Pulmonary artery endothelial cell (primary cell): ENCODE data around the gene TNS4. TPM values are rescaled to one million over a fixed set of nuclear protein-coding genes. Genes with fewer than 3 reads are reported as not detected.

ENCODE experiments used
- DNase-seq: peaks from one replicate; pipeline ENCODE4 v3.0.0-alpha.2; 2011; ENCODE audit warnings: low read depth, low spot score
- total RNA-seq: library from RNA; depleted of rRNA; stranded (reverse); fragments of >200 nt; gene quantifications from 2 replicates; pipeline ENCODE4 v1.2.3, GENCODE V29; 2014

TNS4 gene
- total RNA-seq, 1 donor from 2014 or later, result not detected

DNA sequence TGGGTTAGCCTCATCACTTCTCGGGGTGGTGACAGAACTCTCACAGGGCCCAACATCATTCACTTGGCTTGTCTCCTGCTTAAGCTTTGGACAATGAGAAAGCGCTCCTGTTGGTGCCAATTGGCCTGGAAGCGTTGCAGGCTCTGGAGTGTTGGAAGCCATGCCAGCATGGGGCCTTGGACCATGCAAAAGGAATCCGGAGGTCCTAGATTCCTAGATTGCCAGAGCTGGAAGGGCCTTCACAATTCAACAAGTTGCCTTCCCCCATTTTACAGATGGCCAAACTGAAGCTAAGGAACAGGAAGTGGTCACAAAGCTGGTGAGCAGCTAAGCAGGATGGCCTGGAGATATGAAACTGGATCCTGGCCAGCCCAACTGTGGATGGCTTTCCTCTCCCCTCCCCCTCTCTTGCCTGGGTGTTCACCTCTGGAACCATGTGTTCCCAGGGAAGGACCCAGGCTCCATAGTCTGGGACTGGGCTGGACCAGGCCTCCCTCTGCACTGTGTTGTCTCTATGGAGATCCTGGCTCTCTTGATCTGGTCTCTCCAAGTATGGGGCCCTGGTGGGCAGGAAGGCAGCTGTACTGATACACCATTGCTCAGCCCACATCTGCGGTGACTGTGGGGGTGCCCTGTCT is 64.2 kb downstream of the TNS4 start:
- DNase-seq, result no peak

DNA sequence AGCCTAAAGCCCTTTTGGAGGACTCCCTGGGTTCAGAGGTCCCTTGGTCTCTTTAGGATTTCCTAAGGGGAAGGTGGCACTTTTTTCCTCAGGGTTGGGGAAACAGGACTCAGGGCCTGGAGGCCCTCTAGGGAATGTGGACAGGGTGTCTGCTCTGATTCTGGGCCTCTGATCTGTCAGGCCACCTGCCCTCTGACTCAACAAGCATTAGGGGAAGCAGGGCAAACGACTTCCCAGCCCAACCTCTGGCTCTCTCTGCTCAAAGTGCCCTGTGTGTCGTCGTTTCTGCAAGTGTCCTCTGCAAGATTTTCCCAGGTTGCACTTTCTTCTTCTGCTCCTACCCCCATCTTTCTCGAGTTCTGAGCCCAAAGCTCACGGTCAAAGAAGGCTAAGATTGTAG is 64.8 kb downstream of the TNS4 start:
- DNase-seq, result no peak

DNA sequence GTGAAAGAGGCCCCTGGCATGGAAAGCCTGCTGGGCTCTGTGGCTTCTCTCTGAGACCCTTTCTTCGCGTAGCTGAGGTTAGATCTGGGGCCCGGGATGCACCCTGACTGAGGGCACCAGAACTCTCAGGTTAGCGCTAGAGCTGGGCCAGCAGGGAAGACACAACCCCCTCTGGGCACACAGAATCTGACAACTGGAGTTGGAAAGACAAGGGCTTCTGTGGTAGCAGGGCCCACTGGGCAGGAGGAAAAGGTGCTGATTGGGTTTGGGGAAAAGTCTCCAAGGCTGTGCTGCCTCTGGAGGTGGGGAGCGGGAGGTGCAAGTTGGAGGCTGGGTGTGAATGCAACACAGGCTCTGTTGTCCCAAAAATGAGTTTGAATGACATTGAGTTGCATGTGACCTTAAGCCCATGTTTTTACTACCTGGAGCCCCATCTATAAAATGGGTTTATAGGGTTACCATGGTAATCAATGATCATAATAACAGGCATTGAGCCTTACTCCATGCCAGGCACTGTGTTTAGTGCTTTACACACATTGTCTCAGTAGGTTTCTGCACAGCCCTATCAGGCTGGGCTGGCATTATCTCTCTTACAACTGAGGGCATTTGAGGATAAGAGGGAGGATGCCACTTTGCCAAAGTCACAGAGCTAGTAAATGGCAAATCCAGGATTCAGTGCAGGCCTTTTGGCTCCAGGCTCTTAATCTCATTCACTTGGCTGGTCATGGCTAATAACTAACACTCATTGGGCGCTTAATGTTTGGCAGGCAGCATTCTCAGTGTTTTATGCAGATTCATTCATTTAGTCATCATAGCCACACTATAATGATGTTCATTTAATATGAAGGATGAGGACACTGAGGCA is 67.6 kb downstream of the TNS4 start:
- DNase-seq, result no peak

DNA sequence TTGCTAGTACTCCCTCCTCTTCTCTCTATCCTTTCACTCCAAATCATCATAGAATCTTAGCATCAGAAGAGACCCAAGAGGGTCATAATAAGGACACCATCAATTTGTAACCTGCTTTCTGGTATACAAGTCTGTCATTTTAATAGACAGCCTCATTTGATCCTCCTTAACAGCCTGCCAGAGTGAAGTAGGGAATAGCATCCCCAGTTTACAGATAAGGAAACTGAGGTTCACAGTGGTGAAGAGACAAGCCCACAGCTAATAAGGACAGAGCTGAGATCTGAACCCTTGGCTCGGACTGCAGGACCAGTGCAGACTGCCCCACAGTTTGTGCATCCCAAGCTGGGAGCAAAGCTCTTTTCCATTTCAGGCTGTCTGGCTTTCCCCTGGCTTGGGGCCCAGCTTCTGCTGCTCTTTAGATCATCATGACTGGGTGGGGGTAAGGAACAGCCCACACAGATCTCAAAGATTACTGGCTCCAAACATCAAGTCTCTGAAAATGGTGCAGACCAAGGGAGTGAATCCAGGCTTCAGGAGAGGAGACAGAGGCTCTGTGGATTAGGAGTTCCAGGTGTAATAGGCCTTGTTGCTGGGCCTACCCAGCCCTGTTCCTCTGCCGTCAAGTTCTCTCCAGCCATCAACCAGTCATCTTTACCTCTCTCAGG is 68.4 kb downstream of the TNS4 start:
- DNase-seq, result no peak

DNA sequence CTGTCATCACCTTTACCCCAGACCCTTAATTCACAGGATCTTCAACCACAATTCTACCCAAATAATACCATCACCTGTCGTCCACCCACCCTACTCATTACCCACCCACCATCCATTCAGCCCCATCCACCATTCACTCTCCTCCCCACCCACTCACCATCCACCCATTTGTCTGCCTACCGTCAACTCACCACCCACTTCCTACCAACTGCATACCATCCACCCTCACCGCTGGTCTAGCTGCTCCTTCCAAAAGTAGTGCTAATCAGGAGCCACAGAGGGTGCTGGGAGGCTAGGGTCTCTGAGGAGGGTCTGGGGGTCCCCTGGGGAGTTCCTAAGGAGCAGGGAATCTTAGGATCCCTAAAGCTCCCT is 70.2 kb downstream of the TNS4 start:
- no peak for DNase-seq

DNA sequence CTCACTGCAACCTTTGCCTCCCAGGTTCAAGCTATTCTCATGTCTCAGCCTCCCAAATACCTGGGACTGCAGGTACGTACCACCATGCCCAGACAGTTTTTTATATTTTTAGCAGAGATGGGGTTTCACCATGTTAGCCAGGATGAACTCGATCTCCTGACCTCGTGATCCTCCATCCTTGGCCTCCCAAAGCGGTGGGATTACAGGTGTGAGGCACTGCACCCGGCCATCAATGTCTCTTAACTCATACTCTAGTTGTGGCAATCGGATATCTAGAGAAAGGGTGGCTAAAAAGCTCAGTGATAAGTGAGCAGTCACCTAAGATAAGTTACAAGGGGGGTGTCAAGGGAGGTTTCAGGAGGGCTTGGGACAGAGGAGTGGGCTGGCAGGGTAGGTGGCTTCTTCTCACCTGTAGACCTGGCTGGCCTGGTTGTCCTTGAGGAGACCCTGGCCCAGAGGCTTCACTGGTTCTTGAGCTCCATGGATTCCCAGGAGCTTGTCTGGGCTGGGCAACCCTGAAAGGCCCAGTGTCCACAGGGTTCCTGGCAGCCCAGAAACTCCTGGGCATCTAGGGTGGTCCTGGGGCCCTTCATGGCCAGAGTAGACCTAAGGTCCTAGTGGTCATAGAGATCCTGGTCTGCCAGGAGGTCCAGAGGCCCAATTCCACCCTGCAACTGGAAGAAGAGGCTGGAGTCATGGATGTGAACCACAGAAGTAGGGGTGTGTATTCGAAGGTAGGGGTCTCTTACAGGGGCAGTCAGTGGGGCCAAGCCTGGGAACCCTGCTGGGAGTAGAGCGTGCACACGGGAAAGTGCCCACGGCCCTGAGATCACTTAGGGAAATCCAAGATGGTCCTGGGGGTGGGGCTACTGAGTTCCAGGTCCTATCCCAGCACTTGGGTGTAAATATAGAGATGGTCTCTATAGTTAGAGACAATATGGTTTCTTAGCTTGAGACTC is 70.9 kb downstream of the TNS4 start:
- DNase-seq, result no peak

DNA sequence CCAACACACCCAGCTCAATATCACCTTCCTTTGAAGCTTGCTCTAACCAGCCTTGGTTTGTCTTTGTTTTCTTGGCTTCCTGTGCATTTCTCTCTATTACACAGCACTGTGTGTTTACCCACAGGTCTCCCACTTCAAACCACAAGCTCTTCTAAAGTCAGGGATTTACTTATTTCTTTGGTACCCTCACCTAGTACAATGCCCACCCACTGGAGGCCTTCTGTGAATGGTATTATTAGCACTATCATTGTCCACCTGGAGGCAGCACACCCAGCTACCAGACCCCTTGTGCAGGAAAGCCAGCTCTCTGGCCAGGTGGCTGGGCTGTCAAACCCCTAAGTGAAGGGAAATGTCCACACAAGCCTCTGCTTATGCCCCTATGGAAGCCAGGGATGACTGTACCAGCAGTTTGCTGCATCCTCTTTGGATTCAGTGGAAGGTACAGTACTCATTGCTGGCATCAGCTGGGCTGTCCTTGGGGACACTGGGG is 74.4 kb downstream of the TNS4 start:
- no peak for DNase-seq

Other genes starting within 250 kb of the TNS4 start
- gene CDC6, start 213.7 kb downstream of the TNS4 start, total RNA-seq, result 25.5 and 41.3 TPM in 2 replicates
- gene RARA, start 192.4 kb downstream of the TNS4 start, total RNA-seq, result 8.7 and 9.2 TPM in 2 replicates
- 0.20 and 0.35 TPM in 2 replicates for gene GJD3, start 136.9 kb downstream of the TNS4 start, total RNA-seq
- gene TOP2A, start 83.7 kb downstream of the TNS4 start, total RNA-seq, result 59.6 and 141 TPM in 2 replicates
- 120 and 138 TPM in 2 replicates for gene IGFBP4, start 58.2 kb downstream of the TNS4 start, total RNA-seq
- gene CCR7, start 63.8 kb upstream of the TNS4 start, total RNA-seq, result not detected in 2 replicates
- 85.1 and 88.7 TPM in 2 replicates for gene SMARCE1, start 146.2 kb upstream of the TNS4 start, total RNA-seq
- gene KRT222, start 163.6 kb upstream of the TNS4 start, total RNA-seq, result not detected in 2 replicates
- gene KRT24, start 202.1 kb upstream of the TNS4 start, total RNA-seq, result not detected in 2 replicates